Measurements from ENCODE around the gene SERINC5.
A peak's percentile ranks its signal among the peaks of the same experiment; 100 is the strongest.
"Not testable (repeated sequence)": the region's sequence is repeated elsewhere in the genome, so short reads cannot be mapped to it uniquely, and the experiment has no call there.

Gene SERINC5

DNA sequence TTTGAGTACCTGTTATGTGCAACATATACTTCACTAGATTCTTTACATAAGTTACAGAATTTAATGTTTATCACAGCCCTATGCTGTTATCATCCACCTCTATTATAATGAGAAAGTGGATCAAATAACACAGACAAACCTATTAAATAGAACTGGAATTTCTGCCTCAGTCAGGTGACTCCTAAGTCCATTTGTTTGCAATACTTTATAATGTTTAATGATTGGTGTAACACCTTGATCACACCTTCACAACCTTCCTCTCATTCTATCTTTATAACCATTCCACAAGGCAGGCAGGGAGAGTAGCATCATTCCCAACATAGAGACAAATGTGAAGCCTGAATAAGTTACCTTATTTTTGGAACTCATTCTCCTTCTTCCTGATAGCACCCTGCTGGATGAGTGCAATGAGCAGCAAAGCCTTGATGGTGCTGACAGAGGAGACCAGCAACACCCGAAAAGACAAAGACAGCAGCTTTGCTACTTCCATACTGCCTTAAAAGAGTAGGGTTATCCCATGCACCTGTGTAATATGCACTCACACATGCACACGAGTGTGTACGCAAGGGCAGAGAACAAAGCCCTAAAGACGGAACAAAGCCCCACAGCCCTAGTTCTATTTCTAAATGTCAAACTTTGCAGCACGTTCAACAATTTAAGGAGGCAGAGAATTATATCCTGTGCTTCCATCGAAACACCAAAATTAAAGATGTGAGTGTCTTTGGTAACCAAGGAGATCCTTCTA, 30.5 kb downstream of the SERINC5 start:
- DNase-seq: no peak

DNA sequence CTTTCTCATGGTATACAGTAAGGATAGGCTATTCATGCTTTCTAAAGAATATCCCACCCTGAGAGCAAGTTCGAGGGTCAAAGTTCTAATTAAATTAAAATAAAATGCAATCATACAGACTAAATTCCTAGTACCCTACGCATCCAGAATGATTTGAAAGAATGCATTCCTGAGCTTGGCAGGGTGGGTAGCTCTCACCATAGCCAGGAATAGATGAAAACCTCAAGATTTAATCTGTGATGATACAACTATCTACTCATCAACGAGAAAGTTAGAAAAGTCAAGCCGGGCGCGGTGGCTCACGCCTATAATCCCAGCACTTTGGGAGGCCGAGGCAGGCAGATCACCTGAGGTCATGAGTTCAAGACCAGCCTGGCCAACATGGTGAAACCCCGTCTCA, 32.3 kb downstream of the SERINC5 start:
- no peak for DNase-seq

DNA sequence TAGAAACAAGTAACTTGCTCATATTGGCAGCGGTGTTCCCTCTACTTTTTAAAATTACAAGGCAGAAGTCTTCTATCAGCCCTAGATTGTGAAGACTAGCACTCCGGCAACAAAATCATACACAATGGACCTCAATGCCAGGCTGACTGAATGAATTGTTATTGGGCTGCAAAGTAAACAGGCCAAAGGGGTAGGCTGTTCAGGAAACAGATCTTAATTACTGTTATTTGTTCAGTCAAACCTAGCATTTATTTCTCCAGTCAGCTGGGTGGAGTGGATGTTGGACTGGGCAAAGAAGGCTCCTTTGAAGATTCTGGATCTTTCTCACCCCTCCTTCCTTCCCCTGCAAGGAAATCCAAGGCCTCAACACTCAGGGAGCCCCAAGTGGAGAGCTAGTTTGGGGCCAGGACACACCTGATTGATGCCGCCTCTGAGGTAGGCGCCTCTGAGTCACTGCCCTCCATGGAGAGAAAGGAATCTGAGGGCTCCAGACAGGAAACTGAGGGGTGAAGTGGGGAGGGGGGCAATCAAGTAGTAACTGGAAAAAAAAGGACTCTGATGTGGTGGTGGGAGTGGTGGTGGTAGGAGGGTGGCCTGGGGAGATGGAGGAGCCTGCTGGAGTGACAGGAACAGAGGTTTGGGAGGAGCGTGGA, 35.5 kb downstream of the SERINC5 start:
- DNase-seq: no peak

DNA sequence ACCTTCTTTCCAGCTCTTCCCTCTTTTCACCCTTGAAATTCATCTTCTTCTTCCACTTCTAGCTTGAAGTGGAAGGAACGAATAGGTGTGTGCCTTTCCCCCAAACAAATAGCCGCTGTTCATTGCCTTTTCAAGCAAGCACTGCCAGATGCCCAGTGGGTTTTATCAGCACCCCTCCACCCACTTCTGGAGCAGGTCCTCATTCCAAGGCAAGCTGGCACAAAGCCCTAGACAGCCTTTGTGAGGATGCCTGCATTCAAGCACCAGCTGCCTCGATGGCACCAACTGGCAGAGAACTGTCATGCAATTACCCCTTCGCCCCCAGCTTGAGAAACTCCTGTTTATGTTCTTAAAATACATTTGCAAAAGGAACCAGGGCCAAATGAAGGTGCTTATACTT, 36.5 kb downstream of the SERINC5 start:
- DNase-seq: no peak

DNA sequence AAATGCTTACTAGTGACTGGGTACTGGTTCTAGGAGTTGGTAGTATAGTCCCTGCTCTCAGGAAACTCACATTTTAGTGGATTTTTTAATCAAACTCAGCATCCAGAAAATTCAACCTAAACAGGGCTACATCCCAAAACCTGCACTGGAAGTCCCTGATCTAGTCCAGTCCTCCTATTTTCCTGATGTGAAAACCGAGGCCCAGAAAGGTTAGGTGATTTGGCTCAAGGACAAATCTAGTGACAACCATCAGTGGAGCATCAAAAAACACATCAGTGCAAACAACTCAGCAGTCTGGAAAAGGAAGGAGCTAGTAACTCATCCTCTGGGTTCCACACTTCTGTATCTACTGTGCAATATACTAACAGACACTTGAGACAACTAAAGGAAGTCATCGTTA, 38.2 kb downstream of the SERINC5 start:
- no peak for DNase-seq

DNA sequence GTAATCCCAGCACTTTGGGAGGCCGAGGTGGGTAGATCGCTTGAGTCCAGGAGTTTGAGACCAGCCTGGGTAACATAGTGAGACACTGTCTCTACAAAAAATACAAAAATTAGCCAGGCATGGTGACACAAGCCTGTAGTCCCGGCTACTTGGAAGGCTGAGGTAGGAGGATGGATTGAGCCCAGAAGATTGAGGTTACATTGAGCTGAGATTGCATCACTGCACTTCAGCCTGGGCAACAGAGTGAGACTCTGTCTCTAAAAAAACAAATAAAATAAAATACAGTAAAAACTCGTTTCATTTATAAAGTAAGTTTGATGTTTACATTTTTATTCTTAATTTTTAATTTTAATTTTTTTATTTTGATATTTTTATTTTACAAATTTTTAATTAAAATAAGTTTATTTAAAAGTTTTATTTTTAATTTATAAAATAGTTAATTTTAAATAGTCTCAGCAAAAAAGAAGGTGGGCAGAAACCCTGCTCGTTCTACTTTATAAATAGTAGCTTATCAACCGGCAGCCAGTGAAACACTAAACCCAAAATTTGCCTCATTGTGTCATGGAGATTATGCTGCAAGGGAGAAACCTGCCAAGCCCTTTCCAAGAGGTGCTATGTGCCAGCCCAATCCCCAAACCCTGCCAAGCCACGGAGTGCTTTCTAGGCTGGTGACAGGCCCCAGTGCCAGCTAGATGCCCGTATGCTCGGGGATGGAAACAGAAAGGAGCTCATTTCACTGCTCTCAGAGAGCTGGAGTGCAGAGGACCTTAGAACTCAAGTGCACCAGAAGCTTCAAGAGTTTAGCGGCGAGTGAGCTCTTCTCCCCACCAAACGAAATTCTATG, 38.9 kb downstream of the SERINC5 start:
- peak; percentile 9 for DNase-seq

DNA sequence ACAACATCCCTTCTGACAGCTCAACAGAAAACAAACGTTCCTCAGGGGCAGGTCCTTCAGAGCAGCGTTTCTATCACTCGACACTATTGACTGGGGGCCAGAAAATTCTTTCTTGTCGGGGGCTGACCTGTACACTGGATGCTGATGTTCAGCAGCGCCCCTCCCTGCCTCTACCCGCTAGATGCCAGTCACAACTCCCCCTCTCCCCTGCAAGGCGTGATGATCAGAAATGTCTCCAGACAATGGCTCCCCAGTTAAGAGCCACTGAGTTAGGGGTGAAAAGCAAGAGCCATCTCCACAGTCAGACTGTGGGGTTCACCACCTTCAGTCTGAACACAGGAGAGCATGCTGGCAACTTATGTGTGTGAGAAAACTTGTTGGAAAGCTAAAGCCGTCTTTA, 39.8 kb downstream of the SERINC5 start:
- DNase-seq: no peak

DNA sequence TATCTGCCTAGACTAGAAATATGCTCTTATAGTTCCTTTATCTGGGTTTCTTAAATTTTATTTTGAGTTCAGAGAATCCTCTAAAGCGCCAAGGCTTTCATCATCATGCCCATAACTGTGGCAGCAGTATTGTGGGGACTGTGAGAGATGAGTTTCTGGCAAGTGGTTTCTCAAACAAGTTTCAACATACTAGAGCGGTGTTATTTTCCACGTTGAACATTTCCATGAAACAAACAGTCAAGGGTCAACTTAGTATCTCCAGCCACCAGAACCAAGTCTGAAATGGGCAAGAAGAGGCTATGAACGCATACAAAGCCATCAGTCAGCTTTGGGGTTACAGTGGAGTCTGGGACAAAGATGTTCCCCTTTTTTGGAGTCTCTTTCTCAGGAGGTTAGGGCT, 40.3 kb downstream of the SERINC5 start:
- DNase-seq: no peak

DNA sequence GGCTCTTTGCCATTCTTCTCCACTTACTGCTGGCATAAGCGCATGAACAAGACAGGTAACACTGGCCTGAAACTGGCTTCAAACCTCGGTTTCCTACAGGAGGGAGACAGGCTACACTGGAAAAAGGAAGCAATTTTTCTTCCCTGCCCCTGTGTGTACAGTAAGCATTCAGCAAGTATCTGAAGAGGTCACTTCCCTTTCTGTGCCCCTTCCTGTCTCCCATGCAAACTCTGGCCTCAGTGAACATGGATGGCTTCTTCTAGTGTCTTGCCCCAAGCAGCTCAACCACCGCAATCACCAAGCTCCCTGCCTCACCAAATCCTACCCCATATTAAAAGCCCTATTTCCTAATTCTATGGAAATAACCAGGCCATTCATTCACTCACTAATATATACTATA, 42.4 kb downstream of the SERINC5 start:
- no peak for DNase-seq

DNA sequence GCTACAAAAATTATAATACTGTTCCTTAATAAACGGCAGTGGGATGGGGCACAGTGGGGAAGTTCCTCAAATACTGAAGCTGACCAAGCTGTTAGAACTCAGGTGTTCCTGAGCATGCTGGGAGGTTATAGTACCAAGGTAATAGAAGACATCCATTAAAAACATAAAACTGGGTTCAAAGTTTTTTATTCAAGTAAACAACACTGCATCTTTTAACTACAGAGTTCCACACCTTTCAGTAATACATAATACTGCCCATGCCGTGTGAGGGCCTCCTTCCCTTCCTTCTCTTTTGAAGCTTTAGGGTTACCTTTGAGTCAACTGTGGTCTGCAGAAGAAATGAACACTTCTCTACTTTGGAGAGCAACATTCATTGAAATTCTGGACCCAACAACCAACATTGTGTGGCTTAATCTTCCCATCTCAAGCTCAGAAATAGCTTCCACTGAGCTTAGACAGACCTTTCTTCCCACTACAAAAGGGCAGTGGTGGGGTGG, 43.6 kb downstream of the SERINC5 start:
- DNase-seq: no peak

DNA sequence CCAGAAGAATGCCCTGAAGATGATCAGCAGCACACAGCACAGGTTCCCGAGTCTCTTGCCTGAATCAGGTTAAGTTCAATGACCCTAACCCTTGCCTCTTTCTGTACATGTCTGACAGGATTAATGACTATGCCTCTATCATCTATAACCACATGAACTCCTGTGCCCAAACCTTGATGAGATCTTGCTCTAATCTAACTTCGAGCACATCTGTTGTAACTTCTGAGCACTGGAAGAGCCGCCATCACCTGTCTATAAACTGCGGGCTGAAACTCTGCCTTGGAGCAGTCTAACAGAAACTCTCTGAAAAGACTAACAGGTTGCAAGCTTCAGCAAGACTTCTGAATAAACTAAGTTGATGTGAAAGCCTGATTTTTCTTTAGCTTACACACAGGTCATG, 44.5 kb downstream of the SERINC5 start:
- DNase-seq: no peak

DNA sequence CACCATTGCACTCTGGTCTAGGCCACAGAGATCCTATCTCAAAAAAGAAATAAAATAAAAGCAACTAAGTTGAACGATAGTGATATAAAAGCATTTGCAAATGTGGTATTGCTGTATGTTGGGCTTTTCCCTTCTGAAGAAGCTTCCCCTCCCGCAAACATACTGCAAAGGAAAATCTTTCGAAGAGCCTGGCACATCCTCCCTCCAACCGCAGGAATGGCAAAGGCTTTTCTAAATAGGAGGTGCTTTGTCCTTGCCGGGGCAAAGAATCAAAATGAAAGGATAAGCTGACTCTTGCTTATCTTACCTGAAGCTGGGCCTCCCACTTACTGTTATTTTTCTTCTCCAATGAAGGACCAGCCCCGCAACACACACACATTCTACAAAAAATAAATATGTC, 45.8 kb downstream of the SERINC5 start:
- no peak for DNase-seq

DNA sequence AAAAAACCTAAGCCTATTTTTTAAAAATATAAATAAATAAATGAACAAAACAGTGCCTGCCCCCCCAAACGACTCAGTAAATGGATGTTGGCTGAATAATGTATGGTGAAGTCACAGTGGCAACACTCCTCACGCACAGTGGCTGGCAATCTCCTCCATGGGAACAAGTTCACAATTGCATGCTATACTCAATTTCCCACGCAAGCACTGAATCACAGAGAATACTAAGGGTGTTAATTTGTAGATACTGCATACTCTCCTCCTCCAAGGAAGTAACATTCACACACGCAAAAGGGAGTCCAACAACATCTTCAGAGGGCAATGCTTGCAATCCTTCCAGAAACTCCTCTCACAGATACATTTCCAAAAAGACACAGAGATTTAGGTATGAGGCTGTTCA, 47.5 kb downstream of the SERINC5 start:
- DNase-seq: no peak

DNA sequence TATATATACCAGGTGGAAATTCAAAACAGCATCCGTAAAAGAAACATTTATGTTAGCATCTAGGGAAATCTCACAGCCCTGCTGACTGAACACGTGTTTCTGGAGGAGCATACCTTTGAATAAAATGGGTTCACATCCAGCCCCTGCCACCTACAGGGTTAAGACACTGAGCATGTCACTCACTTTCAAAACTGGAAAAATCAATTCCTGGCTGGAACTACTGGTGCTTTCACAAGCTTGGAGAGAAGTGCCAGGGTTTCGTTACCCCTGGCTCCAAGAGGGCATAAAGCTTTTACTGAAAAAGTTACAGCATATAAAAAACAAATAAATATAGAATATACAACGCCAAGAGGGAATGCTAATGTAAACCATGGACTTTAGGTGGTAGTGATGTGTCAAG, 48.0 kb downstream of the SERINC5 start:
- no peak for DNase-seq

DNA sequence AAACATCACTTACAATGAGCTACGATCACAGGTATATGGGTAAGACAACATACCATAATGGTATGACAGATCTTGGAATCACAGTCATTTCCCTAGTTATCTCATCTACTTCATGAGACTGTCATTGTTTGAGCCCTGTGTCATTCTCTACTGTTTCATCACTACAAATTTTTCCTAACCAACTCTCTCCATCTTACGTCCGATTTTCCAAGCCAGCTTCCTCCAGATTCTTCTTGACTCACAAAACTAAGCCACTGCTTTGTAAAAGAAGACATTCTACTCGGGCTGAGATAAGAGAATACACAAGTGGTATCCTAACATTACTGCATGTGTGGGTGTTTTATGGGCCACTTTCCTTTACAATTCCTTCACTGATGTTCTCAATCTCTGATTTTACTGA, 49.6 kb downstream of the SERINC5 start:
- DNase-seq: no peak

DNA sequence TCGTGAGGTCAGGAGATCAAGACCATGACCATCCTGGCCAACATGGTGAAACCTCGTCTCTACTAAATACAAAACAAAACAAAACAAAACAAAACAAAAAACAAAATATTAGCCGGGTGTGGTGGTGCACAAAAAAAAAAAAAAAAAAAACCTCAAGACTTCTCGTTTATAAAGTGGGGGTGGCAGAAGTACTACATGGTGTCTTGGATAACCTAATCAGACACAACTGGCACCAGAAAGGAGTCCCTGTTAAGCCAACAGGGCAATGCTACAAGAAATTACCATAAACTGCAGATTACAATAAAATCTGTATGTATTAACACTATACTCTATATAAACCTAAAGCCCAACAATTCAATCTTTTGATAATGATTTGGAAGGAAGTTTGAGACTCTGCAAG, 50.0 kb downstream of the SERINC5 start:
- DNase-seq: no peak

DNA sequence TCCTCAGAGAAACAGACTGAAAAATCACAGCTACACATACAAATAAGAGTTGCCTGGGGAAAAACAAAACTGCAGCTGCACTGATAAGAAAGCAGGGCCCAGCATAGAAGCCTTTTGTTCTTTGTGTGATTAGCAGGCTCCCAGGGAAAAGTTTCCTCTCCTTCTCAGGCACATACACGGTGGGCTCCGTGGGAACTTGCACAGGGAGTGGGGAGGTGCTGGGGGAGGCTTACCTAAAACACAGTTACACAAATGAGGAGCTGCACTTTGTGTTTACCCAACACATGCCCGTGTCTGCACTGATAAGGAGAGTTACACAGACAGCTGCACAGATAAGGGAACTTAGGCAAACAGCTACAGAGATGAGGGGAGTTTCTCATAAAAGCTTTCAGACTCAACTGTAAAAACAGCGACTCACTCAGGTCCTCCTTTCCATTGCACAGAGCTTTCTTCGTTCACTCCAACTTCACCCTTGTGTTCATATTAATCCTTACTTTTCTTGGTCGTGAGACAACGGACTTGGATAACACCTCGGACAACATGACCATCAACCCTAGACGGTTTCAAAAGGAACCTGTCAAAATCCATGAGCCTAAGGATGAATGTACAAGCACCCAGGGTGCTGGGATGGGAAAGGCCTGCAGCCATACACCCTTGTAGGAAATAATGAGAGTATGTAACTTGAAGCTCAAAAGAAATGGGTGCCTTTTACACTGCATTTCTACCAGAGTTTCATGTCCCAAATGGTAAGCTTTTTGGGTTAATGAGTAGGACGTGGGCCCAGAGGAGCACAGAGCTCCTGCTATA, 50.8 kb downstream of the SERINC5 start:
- DNase-seq: no peak

DNA sequence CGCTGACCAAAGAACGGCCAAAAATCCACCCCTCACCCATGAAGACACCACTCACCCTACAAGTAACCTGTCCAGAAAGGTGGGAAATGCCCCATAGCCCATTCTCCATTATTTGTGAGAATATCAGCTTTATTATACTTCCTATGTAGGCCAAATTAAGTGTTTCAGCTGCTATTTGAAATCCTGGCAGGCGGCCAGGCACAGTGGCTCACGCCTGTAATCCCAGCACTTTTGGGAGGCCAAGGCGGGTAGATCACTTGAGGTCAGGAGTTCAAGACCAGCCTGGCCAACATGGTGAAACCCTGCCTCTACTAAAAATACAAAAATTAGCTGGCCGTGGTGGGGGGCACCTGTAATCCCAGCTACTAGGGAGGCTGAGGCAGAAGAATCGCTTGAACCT, 54.1 kb downstream of the SERINC5 start:
- not testable (repeated sequence) for DNase-seq

DNA sequence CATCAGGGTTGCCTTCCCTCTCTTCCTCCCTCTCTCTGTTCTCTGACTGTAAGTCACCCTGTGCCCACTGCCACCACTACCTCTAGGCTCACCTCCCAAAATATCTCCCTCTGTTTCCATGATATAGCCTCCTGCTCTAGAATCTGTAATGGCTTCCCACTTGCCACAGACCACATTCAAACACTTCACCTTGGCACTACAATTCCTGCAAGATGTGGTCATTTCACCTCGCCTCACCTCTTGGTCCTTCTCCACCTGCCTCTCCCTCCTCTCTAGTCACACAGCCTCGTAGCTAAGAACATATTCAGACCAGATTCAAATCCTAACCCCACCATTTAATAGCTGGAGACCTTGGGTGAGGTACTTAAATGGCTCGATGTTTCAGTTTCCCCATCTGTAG, 56.9 kb downstream of the SERINC5 start:
- no peak for DNase-seq

DNA sequence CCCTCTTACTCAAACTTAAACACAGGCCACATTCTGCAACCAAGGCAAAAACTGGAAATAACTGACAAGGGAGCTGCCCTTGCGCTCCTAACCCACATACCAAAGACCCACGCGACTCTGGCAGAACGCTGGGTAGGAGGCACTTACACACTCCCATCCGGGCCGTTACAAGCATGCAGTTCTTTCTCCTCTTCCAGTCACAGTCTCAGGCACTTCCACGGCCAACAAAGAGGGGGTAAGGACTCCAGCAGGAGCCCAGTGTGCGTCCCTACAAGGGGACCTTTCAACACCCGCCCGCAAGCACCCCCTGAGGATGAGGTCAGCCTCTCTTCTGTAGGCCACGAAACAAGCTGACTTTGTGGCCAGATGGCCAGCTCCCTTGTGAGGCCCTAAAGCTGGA, 57.4 kb downstream of the SERINC5 start:
- DNase-seq: no peak

DNA sequence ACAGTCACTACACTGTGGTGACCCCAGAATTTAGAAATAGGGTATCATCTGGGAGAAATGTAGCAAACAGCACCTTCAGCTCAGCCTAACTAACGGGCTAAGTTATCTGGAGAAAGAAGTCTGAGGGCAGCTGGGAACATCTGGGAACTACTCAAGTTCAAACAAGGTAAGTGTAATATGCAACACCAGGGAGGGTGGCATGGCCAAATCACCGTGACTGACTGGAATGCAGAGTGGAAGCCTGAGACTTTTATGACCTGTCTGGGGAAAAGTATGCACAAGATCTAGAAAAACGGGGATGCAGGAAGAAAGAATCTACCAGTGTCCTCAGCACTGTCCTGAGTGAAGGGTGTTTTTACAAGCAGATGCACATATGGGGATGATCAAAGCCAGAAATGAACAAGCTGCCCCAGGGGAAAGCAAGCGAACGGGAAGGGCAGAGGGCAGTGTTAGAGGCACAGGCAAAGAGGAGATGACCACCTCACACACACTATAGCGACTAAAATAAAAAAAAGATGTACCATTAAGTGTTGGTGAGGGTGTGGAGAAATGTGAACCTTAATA, 59.9 kb downstream of the SERINC5 start:
- DNase-seq: no peak

DNA sequence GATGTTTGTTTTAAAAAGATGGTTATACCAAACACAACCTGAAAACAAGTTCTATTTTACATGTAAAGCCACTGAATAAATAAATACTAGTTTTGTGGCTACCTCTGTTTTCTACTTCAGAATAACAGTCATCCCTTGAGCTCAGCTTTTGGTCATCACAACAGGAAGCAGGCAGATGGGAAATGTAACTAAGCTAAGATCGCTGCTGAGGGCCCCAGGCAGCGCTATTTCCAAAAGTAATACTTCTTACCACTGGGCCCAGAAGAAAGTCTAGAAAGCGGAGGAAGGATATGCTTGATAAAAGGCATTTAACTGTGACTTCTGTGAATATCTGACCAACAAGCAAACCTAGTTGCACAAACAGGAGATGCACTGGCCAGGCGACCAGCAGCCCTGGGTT, 61.4 kb downstream of the SERINC5 start:
- no peak for DNase-seq

DNA sequence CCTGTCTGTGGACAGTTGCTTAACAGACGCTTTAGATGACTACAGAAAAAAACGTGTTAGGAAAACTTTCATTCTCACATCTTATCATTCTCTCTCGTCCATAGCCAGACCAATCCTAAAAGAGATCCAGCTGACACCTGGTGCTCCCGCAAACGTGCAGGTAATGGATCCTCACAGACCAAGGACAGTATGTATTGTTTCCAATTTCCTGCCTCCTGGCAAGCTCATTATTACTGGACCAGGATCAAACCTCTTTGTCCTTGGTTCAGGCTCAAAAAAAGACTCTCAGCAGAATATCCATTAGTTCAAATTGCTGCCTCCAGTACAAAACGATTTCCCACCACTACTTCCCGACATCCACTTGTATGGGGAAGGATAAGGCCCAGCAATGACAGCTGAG, 62.4 kb downstream of the SERINC5 start:
- peak; percentile 5 for DNase-seq
